Measurements from ENCODE around the gene DENND1C. TPM values are rescaled to one million over a fixed set of nuclear protein-coding genes. Genes with fewer than 3 reads are reported as not detected.

The DENND1C gene
- total RNA-seq, 1 donor from 2014 or later = 8.7 TPM

- H3K27me3 ChIP-seq = no peaks in the 10 kb centered on the region
- intact Hi-C loops (cut with DNase I) = no loop called here
- TF ChIP-seq, protein P1, sequence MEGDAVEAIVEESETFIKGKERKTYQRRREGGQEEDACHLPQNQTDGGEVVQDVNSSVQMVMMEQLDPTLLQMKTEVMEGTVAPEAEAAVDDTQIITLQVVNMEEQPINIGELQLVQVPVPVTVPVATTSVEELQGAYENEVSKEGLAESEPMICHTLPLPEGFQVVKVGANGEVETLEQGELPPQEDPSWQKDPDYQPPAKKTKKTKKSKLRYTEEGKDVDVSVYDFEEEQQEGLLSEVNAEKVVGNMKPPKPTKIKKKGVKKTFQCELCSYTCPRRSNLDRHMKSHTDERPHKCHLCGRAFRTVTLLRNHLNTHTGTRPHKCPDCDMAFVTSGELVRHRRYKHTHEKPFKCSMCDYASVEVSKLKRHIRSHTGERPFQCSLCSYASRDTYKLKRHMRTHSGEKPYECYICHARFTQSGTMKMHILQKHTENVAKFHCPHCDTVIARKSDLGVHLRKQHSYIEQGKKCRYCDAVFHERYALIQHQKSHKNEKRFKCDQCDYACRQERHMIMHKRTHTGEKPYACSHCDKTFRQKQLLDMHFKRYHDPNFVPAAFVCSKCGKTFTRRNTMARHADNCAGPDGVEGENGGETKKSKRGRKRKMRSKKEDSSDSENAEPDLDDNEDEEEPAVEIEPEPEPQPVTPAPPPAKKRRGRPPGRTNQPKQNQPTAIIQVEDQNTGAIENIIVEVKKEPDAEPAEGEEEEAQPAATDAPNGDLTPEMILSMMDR (IDR thresholded peaks at IDR 0.05) = no peak
- H3K4me3 ChIP-seq = no peak overlapping the region
- H3K36me3 ChIP-seq = no peaks in the 10 kb centered on the region
- no peaks in the 10 kb centered on the region for H3K9me3 ChIP-seq
- ATAC-seq (no peak), DNase-seq (no peak)
- H3K4me1 ChIP-seq = peaks cover 14% of the 10 kb centered on the region
- H3K27ac ChIP-seq = no peak overlapping the region
Measured at GRCh38 chr19:6518145-6518911, 36.7 kb upstream of the DENND1C start.

DNA sequence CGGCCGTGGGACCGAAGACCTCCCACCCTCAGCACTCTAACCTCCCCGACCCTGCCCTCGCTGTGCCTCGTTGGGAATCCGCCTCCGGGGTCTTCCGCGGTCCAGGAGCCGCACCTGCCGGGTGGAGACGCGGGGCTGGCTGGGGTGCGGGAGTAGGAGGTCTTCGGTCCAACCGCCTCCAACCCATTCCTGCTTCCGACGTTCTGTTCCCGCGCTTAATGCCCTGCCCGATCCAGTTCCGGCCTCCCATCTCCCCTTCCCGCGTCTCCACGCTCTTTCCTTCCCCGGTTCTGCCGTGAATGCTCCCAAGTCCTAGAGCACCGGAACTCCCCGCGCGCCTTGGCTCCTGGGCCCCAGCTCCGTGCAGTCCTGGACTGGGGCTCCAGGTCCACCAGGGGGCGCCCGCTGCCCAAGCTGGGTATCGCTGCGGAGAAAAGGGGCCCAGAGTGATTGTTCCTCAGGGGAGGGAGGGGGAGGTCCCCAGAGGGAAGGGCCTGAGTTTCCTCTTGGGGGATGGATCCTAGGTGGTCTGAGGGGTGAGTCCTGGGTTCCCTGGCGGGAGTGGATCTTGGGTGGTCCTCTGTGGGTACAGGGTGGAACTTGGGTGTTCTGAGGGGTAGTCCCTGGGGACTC is 35.2 kb upstream of the DENND1C start:
- H3K27ac ChIP-seq = peak overlapping the region; percentile 78
- TF ChIP-seq, protein P1 (IDR thresholded peaks at IDR 0.05) = peak; percentile 99
- no peaks in the 10 kb centered on the region for H3K27me3 ChIP-seq
- H3K36me3 ChIP-seq = no peaks in the 10 kb centered on the region
- DNase-seq (peak; percentile 96), ATAC-seq (peak; percentile 89)
- H3K4me1 ChIP-seq = peaks cover 9% of the 10 kb centered on the region
- peak overlapping the region; percentile 76 for H3K4me3 ChIP-seq
- no peaks in the 10 kb centered on the region for H3K9me3 ChIP-seq
- intact Hi-C loops (cut with DNase I) = no loop called here

GRCh38 chr19:6516018-6516658 is 34.6 kb upstream of the DENND1C start:
- TF ChIP-seq, protein P1 (IDR thresholded peaks at IDR 0.05) = no peak
- peak overlapping the region; percentile 78 for H3K27ac ChIP-seq
- peak; percentile 96 for ATAC-seq
- intact Hi-C loops (cut with DNase I) = no loop called here
- H3K4me1 ChIP-seq = peaks cover 9% of the 10 kb centered on the region
- H3K36me3 ChIP-seq = no peaks in the 10 kb centered on the region
- H3K9me3 ChIP-seq = no peaks in the 10 kb centered on the region
- peak overlapping the region; percentile 76 for H3K4me3 ChIP-seq
- no peaks in the 10 kb centered on the region for H3K27me3 ChIP-seq
- DNase-seq = peak; percentile 98

DNA sequence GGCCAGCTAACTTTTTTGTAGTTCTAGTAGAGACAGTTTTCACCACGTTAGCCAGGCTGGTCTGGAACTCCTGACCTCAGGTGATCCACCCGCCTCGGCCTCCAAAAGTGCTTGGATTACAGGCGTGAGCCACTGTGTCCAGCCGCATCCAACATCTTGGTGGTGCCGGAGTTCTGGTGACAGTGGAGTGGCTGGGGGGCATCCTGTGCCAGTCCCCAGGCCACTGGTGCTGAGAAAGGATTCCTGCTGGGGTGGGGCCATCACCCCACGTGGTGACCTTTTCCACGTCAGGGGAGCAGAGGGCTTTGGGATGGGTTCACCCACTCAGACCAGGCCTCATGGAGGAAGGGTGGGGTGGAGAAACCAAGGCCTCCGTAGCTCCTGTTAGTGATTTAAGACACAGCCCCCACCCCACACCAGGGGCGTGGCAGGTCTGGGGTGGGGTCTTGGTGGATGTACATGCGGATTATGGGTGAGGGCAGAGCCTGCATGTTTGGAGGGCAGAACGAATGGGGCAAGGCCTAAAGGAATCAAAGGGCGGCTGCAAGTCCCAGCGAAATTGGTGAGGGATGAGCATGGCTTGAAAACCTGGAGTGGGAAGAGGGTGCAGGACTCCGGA is 33.4 kb upstream of the DENND1C start:
- TF ChIP-seq, protein P1 (IDR thresholded peaks at IDR 0.05) = no peak
- Histone ChIP-seq H3K4me1 (peaks cover 9% of the 10 kb centered on the region), H3K27me3 (no peaks in the 10 kb centered on the region), H3K27ac (no peak overlapping the region), H3K9me3 (no peaks in the 10 kb centered on the region), H3K36me3 (no peaks in the 10 kb centered on the region), H3K4me3 (no peak overlapping the region)
- DNase-seq (no peak), ATAC-seq (no peak)
- intact Hi-C loops (cut with DNase I) = no loop called here

GRCh38 chr19:6514089-6514488 is 32.5 kb upstream of the DENND1C start:
- H3K27me3 ChIP-seq = no peaks in the 10 kb centered on the region
- ATAC-seq = no peak
- no peak overlapping the region for H3K4me3 ChIP-seq
- no peaks in the 10 kb centered on the region for H3K36me3 ChIP-seq
- DNase-seq = no peak
- H3K9me3 ChIP-seq = no peaks in the 10 kb centered on the region
- intact Hi-C loops (cut with DNase I) = no loop called here
- TF ChIP-seq, protein P1 (IDR thresholded peaks at IDR 0.05) = no peak
- H3K4me1 ChIP-seq = peaks cover 12% of the 10 kb centered on the region
- no peak overlapping the region for H3K27ac ChIP-seq
